NCI-H510A treated with DMSO at 0.1 percent for 48 hours (cell line): ENCODE results near the gene ARID1B.
A peak's percentile ranks its signal among the peaks of the same experiment; 100 is the strongest.

Experiments
- DNase-seq: peaks from one replicate; lab custom pipeline; 2025; lab: John Stamatoyannopoulos, UW

ARID1B gene

GRCh38 chr6:156905801-156906200, 128.6 kb downstream of the ARID1B start:
- DNase-seq, result no peak

- no peak for DNase-seq
Measured at GRCh38 chr6:156906451-156906850, 129.3 kb downstream of the ARID1B start.

- no peak for DNase-seq
Measured at GRCh38 chr6:156909212-156910010, 132.2 kb downstream of the ARID1B start.

GRCh38 chr6:156910011-156910334, 132.8 kb downstream of the ARID1B start:
- no peak for DNase-seq

- no peak for DNase-seq
Measured at GRCh38 chr6:156910938-156911337, 133.8 kb downstream of the ARID1B start.

- no peak for DNase-seq
Measured at GRCh38 chr6:156911581-156911980, 134.4 kb downstream of the ARID1B start.

GRCh38 chr6:156912431-156912830, 135.3 kb downstream of the ARID1B start:
- DNase-seq, result no peak

GRCh38 chr6:156914181-156914580, 137.0 kb downstream of the ARID1B start:
- DNase-seq, result no peak

GRCh38 chr6:156916130-156916801, 139.1 kb downstream of the ARID1B start:
- DNase-seq, result no peak

GRCh38 chr6:156917213-156917612, 140.0 kb downstream of the ARID1B start:
- DNase-seq, result no peak

- DNase-seq, result no peak
Measured at GRCh38 chr6:156918647-156919046, 141.5 kb downstream of the ARID1B start.

GRCh38 chr6:156919370-156919769, 142.2 kb downstream of the ARID1B start:
- DNase-seq, result no peak

- no peak for DNase-seq
Measured at GRCh38 chr6:156919814-156920369, 142.7 kb downstream of the ARID1B start.

GRCh38 chr6:156924246-156924645, 147.1 kb downstream of the ARID1B start:
- no peak for DNase-seq

GRCh38 chr6:156925026-156925425, 147.8 kb downstream of the ARID1B start:
- DNase-seq, result no peak

GRCh38 chr6:156925718-156926607, 148.8 kb downstream of the ARID1B start:
- DNase-seq, result no peak

GRCh38 chr6:156928126-156928525, 150.9 kb downstream of the ARID1B start:
- no peak for DNase-seq

- DNase-seq, result no peak
Measured at GRCh38 chr6:156928972-156929371, 151.8 kb downstream of the ARID1B start.

- DNase-seq, result no peak
Measured at GRCh38 chr6:156931283-156931682, 154.1 kb downstream of the ARID1B start.

- DNase-seq, result peak; percentile 81
Measured at GRCh38 chr6:156933201-156934068, 156.3 kb downstream of the ARID1B start.

- peak; percentile 28 for DNase-seq
Measured at GRCh38 chr6:156934069-156934460, 156.9 kb downstream of the ARID1B start.
